DLD1 (cell line): ENCODE measurements around the gene TUBB6.

Experiments
- in situ Hi-C: cut with HindIII; loops from 2 replicates; pipeline ENCODE4 v1.10.0; 2017; ENCODE audit warnings: low sequenced_read_pairs

TUBB6 gene

DNA sequence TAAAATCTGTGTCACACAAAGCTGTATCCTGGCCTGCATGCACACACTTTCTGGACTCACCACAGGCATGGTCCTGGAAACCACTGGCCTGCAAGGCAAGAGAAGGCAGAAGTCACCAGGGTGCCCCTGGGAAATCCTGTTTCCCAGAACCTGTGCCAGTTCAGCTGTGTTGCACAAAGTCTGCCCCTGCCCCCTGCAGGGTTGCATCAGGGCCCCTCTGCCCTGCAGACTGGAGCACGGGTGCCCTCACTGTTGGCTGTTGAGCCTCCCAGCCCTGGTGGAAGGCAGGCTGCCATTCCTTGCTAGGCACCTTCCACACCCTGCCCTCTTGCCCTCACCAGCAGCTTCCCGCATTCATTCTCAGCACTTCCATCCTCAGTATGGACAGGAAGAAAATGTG lies 18.0 kb upstream of the TUBB6 start:
- in situ Hi-C loops: no loop called here

DNA sequence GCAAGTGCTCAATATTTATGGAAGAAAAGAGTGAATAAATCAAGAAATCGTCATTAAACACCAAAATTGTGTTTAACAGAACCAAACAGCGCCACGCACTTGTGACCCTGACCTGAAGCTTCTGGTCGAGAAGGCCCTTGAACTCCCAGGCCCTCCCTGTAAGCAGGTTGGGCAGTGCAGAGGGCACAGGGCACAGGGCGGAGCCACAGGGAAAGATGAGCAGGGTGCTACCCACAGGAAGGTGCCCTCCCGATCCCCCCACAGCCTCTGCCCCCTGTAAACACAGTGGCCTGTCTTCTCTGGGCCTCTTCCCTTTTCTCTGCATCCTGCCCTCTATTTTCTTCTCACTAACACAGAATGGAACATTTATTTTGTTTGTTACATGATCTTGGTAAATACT lies 16.9 kb upstream of the TUBB6 start:
- in situ Hi-C loops: no loop called here

- in situ Hi-C loops: no loop called here
These were observed 16.4 kb upstream of the TUBB6 start for GRCh38 chr18:12291690-12292089.

DNA sequence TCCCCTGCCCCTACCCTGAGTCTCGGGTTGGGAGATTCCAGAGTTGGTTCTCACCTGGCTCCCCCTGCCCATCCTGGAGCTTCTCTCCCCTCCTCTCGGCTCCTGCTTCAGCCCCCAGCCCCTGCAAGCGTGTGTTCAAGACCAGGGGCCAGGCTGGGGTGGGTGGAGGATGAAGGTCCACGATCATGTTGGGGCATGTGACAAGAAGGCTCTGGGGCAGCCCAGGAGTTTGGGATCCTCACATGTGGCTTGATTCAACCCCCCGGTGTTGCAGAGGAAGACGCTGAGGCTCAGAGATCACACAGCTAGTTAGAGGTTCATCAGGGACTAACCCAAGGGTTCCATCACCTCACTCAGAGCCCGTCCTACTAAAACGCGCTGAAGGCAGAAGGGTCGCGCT lies 14.2 kb upstream of the TUBB6 start:
- in situ Hi-C loops: no loop called here

DNA sequence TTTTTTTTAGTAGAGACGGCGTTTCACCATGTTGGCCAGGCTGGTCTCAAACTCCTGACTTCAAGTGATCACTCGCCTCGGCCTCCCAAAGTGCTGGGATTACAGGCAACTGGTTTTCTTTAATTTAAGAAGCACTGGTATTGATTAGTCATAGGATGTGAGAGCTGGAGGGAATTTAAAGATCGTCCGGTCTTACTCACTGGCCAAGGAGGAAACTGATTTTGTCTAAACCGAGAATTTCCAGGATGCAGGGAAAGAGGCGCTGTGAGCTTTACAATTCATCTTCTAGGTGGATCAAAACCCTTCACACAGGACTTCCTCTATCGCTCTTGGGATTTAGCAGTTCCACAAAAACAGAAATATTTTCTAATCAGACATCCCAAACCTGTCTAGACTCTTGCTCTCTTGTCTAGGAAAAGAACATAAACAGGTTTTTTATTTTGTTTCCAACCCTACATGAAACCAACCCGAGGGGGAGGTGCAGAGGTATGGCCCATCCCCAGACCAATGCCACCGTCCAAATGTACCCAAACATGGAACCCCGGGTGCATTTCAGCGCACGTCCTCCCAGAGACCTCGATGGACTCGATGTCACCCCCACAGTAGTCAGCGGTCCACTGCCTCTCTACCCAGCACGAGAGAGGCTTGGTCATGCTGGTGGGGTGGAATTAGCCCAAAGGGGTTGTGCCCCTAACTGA lies 12.5 kb upstream of the TUBB6 start:
- in situ Hi-C loops: no loop called here

- in situ Hi-C loops: no loop called here
These were observed 12.0 kb upstream of the TUBB6 start for GRCh38 chr18:12296087-12296403.

- in situ Hi-C loops: no loop called here
These were observed 11.6 kb upstream of the TUBB6 start for GRCh38 chr18:12296457-12296856.

DNA sequence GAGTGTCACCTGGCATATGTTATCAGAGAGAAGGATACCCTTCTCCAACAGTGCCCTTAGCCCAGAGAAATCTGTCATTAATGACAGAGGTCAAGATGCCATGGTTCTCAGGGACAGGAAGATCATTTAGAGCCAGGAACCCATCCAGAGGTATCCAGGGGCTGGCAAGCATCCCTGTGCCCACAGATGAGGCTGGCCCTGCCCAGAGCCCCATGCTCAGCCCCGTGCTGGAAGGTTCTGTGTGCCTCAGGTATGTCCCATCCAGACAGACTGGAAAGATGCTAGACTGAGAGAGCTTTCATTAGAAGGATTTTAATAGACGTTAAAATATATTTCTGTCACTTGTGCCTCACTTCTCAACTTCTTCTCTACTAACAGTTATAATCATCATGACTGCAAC lies 8.2 kb upstream of the TUBB6 start:
- in situ Hi-C loops: no loop called here

- in situ Hi-C loops: no loop called here
These were observed 6.6 kb upstream of the TUBB6 start for GRCh38 chr18:12301263-12302005.

GRCh38 chr18:12302391-12303147 lies 5.5 kb upstream of the TUBB6 start:
- in situ Hi-C loops: no loop called here

DNA sequence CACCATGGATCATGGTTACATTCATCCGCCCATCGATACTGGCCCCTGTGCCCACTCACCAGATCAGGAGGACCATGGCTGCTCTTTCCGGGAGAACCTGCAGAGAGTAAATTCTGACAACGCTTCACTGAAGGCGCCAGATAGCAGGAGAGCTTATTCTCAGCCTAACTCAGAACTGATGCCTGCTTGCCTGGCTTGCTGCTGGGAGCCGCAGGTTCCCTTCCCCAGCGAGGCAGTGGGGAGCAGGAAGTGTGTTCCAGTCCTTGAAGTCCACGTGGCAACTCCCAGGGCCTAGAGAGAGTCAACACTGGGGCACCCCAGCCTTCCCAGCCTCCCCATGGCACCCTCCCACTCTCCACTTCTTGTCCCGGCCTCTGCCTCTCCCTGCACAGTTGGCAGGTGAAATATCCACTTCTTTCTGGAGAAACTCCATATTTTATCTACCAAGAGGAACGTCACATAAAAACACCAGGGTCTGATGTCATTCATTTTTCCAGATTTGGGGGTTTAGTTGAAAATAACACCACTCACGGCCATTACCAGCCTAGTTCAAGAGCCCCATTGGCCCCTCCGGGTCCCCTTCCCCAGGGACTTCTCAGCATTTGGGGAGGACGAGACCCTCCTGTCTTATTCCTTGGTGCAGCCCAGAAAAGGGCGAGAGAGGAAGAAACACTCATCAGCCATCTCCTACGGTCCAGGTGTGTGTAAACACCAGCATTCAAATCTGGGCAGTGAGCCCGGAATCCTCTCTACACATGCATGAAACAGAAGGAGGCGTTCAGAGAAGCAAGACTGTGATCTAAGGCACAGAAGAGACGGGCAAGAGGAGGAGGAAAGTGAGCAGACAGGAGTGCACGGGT lies 3.5 kb upstream of the TUBB6 start:
- in situ Hi-C loops: no loop called here

- in situ Hi-C loops: no loop called here
These were observed 2.8 kb upstream of the TUBB6 start for GRCh38 chr18:12305211-12305610.

- in situ Hi-C loops: no loop called here
These were observed 2.0 kb upstream of the TUBB6 start for GRCh38 chr18:12305930-12306629.

- in situ Hi-C loops: no loop called here
These were observed 1.0 kb upstream of the TUBB6 start for GRCh38 chr18:12306752-12307700.

DNA sequence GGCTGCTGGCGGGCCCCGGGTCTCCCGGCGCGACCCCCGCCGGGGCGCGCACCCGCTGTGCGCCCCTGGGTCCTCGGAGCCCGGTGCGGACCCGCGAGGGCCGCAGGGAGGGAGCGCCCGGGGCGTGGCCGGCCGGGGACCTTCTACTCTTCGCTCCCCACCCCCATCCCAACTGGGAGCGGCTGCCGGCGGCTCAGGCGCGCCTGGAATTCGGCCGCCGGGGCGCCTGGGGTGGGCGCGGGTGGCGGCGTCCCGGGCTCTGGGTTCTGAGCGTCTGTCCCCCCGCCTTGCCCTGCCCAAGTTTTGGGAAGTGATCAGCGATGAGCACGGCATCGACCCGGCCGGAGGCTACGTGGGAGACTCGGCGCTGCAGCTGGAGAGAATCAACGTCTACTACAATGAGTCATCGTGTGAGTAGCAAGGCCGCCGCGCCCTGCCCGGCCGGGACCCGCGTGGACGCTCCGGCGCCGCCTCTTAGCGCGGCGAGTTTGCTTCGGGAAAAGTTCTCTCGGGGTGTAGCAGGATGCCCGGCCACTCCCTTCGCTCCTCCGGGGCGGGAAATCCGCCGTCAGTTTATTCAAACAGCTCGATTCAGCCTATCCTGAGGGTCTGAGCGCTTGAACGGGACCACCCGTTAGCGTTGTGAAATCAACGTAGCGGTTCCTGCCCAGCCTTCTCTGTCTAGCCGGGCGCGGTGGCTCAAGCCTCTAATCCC lies 502 bp downstream of the TUBB6 start:
- in situ Hi-C loops: no loop called here

DNA sequence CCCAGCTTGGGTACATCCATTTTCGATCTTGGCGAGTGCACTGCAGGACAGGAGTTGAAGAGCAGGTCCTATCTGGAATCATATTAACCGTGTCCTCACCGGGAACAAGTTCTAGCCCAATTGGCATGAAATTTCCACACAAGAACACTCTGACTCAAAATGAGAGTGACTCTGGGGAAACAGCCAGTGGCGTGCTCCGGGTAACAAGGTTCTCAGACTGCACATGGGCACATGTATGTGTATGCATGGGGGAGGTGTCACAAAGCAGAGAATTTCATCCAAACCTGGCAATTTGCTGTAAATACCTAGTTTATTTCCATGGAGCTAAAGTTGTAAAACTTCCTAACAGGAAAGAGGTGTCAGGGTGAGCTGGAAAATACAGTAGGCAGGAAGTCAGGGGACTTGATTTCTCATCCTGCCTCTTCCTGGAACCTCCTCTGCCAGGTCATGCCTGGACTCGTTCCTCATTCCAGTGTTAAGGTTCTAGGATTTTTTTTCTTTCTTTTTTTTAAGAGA lies 1.7 kb downstream of the TUBB6 start:
- in situ Hi-C loops: no loop called here

DNA sequence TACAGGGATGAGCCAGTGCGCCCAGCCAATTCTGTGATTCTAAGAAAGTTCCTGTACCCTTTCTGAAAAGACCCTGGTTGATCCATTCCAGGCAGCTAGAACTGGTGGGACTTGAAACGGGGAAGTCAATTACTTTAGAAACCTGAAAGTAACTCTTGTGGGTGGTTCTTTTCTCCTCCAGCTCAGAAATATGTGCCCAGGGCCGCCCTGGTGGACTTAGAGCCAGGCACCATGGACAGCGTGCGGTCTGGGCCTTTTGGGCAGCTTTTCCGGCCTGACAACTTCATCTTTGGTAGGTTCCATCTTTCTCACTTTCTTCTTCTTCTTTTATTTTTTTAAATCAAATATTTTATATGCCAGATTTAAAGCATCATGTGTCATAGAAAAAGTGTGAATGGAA lies 2.7 kb downstream of the TUBB6 start:
- in situ Hi-C loops: no loop called here

GRCh38 chr18:12312976-12313375 lies 4.9 kb downstream of the TUBB6 start:
- in situ Hi-C loops: no loop called here
